ENCODE data around the gene MAPK13.

DNA sequence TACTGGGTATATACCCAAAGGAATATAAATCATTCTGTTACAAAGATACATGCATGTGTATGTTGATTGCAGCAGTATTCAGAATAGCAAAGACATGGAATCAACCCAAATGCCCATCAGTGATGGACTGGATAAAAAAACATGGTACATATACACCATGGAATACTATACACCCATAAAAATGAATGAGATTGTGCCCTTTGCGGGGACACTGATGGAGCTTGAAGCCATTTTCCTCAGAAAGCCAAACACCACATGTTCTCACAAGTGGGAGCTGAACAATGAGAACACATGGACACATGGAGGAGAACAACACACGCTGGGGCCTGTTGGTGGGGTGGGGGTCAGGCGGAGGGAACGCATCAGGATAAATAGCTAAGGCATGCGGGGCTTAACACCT, 41.3 kb upstream of the MAPK13 start:
- TF ChIP-seq, protein P1, sequence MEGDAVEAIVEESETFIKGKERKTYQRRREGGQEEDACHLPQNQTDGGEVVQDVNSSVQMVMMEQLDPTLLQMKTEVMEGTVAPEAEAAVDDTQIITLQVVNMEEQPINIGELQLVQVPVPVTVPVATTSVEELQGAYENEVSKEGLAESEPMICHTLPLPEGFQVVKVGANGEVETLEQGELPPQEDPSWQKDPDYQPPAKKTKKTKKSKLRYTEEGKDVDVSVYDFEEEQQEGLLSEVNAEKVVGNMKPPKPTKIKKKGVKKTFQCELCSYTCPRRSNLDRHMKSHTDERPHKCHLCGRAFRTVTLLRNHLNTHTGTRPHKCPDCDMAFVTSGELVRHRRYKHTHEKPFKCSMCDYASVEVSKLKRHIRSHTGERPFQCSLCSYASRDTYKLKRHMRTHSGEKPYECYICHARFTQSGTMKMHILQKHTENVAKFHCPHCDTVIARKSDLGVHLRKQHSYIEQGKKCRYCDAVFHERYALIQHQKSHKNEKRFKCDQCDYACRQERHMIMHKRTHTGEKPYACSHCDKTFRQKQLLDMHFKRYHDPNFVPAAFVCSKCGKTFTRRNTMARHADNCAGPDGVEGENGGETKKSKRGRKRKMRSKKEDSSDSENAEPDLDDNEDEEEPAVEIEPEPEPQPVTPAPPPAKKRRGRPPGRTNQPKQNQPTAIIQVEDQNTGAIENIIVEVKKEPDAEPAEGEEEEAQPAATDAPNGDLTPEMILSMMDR (conservative IDR thresholded peaks at IDR 0.05; ENCODE audit: low read depth, low read length): no peak
- no peak for TF ChIP-seq EZH2 (IDR thresholded peaks at IDR 0.05; ENCODE audit: borderline replicate concordance, low read depth, low read length, poor library complexity, severe bottlenecking)
